Stimulated activated CD4-positive, alpha-beta T cell treated with anti-CD3 and anti-CD28 coated beads, Interleukin-2, amount 100 ng/mL, for 4 hours (primary cell): ENCODE measurements around the gene EMILIN1.

Source experiments
- DNase-seq: peaks from one replicate; pipeline ENCODE4 v3.0.0-alpha.2; 2020; ENCODE audit warnings: low read depth

EMILIN1 gene

GRCh38 chr2:27123302-27124150 is 45.1 kb downstream of the EMILIN1 start, which contains the start of gene ABHD1:
TSS of gene ABHD1 (plus strand) at chr2:27123815. CDS start at chr2:27123949, 134 bp downstream.
- peak; percentile 48 for DNase-seq

- DNase-seq = no peak
Measured at GRCh38 chr2:27125104-27125503, 46.7 kb downstream of the EMILIN1 start.

DNA sequence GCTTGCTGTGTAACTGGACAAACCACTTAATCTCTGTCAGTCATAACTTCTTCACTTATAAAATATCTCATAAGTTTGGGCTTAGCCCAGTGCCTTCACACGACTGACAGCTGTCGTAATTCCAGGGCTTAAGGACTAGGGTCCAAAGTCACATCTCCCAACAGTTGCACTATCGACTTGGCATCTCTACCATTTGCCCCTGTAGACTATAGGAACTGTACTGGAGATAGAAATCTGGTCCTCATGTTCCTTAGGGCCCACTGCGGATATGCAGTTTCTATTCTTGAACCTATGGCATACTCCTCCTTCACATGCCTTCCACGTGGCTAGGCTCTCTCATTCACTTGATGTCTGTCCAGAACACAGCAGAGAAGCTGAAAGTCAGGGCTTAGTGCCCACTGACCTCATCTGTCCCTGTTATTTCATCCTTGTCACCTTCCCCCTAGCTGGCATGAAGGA is 47.9 kb downstream of the EMILIN1 start:
- no peak for DNase-seq

GRCh38 chr2:27127883-27128667 is 49.7 kb downstream of the EMILIN1 start:
- DNase-seq = no peak

DNA sequence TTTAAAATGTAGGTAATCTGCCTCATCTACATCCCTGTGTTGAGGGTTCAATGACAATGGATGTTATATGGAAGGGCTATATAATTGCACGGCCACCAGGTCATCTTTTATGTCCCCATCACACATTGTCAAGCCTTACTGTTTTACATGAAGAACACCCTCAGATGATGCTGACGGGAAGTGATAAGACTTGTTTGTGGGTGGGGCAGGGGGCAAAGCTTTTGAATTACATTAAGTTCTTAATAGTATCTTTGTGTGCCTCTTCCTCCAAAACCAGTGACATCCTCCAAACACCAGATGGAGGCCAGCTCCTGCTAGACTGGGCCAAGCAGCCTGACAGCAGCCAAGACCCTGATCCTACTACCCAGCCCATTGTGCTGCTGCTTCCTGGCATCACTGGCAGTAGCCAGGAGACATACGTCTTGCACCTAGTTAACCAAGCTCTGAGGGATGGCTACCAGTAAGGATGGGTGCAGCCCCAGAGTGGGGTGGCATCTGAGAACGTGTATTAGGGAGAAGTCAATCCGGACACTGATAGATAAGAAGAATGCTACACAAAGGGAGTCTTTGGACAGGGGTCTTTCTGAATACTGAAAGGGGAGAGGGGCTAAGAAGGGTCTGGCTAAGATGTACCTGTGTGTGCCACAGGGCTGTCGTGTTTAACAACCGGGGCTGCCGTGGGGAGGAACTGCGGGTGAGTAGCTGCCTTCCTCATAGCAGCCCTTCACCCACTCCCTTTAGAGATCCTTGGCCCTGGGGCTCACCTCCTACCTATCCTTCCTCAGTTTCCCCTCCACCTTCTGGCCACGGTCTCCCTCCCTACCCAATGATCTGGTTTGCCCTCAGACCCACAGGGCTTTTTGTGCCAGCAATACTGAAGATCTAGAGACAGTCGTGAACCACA is 50.5 kb downstream of the EMILIN1 start:
- no peak for DNase-seq

GRCh38 chr2:27130396-27130795 is 52.0 kb downstream of the EMILIN1 start:
- no peak for DNase-seq

DNA sequence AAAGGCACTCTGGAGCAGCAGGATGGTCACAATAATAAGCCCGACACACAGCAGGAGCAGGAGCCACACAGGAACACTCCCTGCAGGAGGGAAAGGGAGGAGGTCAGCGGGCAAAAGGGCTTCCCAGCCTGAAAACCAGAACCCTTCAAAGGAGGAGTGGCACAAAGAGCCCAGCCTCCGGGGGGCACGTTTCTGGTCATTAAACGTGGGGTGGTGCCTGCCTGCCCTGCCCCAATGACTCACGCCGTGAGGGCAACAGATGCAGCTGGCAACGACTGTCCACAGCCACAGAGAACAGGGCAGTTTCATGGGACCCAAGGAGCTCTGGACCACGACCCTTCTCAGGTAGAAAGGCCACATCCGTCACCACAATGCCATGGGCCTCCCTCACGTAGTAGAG is 53.0 kb downstream of the EMILIN1 start:
- no peak for DNase-seq

DNA sequence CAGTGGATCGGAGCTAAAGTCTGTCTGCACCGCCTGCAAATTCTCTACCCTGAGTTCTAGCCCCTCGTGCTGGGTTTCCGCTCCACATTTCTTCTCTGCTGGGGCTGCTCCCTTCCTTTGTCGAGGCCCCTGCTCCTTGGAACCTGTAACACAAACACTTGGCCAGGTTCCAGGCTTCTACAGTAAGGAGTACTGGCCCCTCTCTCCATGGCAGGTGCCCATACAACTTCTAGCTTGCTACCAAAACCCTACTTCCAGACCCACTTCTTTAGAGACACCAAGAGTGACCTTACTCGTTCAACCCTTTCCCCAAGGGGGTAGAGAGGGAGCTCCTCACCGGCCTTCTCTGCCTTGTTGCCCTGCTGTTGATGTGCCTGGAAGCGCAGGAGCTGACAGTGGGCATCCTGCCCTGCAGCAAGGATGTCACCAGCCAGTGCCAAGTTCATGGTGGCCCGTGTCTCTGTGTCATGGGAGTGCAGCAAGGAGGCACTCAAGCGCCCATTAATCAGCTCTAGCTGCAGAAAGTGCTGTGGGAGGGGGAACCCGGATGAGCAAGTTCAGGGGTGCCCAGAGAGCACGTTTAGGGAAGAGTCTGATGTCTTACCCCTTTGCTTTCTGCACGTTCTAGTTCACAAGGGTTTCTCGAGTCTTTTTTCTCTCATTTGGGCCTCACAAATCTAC is 54.9 kb downstream of the EMILIN1 start:
- DNase-seq = no peak

GRCh38 chr2:27133905-27134780 is 55.7 kb downstream of the EMILIN1 start, which contains the start of gene PREB:
TSS of gene PREB (minus strand) at chr2:27134636. CDS start at chr2:27134421, 215 bp downstream.
- peak; percentile 97 for DNase-seq

- DNase-seq = no peak
Measured at GRCh38 chr2:27134781-27135477, 56.5 kb downstream of the EMILIN1 start.

GRCh38 chr2:27135478-27135955 is 57.1 kb downstream of the EMILIN1 start:
- no peak for DNase-seq
